ENCODE data around the gene SMOC1. TPM values are rescaled to one million over a fixed set of nuclear protein-coding genes. Genes with fewer than 3 reads are reported as not detected.
A peak's percentile ranks its signal among the peaks of the same experiment; 100 is the strongest.

The SMOC1 gene
- total RNA-seq, 2 donors from 2014 or later = 5.3 to 14.0 TPM

GRCh38 chr14:70032016-70032415, 152.8 kb downstream of the SMOC1 start:
- Histone ChIP-seq H3K27ac (no peak overlapping the region), H3K4me3 (no peak overlapping the region), H3K27me3 (no peaks in the 10 kb centered on the region), H3K9me3 (no peaks in the 10 kb centered on the region), H3K4me1 (peaks cover 6% of the 10 kb centered on the region), H3K36me3 (replicated peaks in 1 of 2; ENCODE audit: insufficient read depth in 1 of 2, low read depth in 2 of 2) (no peaks in the 10 kb centered on the region)
- ATAC-seq (no peak), DNase-seq (no peak)
- WGBS, 2 donors = 83 to 84% methylated on average over 9 of the region's 9 CpGs
- TF ChIP-seq, protein P1, sequence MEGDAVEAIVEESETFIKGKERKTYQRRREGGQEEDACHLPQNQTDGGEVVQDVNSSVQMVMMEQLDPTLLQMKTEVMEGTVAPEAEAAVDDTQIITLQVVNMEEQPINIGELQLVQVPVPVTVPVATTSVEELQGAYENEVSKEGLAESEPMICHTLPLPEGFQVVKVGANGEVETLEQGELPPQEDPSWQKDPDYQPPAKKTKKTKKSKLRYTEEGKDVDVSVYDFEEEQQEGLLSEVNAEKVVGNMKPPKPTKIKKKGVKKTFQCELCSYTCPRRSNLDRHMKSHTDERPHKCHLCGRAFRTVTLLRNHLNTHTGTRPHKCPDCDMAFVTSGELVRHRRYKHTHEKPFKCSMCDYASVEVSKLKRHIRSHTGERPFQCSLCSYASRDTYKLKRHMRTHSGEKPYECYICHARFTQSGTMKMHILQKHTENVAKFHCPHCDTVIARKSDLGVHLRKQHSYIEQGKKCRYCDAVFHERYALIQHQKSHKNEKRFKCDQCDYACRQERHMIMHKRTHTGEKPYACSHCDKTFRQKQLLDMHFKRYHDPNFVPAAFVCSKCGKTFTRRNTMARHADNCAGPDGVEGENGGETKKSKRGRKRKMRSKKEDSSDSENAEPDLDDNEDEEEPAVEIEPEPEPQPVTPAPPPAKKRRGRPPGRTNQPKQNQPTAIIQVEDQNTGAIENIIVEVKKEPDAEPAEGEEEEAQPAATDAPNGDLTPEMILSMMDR (IDR thresholded peaks at IDR 0.05) = no peak
- no peak for TF ChIP-seq POLR2A (IDR thresholded peaks at IDR 0.05)
- intact Hi-C loops (cut with DNase I) = no loop called here

DNA sequence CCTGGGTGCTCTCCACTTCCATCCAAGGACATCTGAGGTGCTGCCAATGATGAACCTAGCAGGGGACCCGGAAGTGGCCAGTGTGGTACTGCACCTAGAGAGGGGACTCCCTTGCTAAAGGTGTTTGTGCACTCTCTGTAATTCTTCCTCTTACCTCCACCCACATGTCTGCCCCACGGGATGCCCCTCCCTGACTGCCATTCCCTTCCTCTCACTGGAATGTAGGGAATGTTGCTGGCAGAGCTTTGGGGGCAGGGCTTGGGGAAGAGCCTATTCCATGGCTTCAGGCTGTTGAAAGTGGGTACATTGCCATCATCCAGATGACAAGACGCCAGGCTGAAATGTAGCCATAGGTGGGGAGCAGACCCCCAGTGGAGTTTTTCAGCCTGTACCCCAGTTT, 153.2 kb downstream of the SMOC1 start:
- no peak for TF ChIP-seq POLR2A (IDR thresholded peaks at IDR 0.05)
- TF ChIP-seq, protein P1 (IDR thresholded peaks at IDR 0.05) = no peak
- ATAC-seq (peak; percentile 55), DNase-seq (peak in 2 of 4 donors; percentile 24 to 49)
- Histone ChIP-seq H3K27ac (no peak overlapping the region), H3K36me3 (replicated peaks in 1 of 2; ENCODE audit: insufficient read depth in 1 of 2, low read depth in 2 of 2) (no peaks in the 10 kb centered on the region), H3K9me3 (no peaks in the 10 kb centered on the region), H3K4me3 (no peak overlapping the region), H3K4me1 (peaks cover 6% of the 10 kb centered on the region), H3K27me3 (no peaks in the 10 kb centered on the region)
- WGBS, 2 donors = 50 to 61% methylated on average over 2 to 3 of the region's 3 CpGs
- intact Hi-C loops (cut with DNase I) = no loop called here

DNA sequence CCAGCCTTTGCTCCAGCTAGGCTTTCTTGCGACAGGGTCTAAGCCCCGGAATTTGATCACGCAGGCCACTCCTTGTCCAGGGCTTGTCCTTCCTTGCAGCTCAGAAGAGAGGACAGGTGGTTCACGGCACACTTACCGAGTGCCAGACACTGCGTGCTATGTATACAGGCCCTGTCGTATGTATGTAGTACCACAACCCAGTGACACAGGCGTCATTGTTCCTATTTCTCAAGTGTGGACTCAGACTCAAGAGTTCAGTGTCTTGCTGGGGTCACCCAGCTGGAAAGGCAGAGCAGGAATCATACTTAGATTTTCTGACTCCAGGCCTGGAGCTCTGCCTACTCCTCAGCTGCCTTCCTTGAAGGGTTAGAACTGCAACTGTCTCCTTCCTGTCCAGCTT, 153.9 kb downstream of the SMOC1 start:
- Histone ChIP-seq H3K4me1 (peaks cover 6% of the 10 kb centered on the region), H3K9me3 (no peaks in the 10 kb centered on the region), H3K36me3 (replicated peaks in 1 of 2; ENCODE audit: insufficient read depth in 1 of 2, low read depth in 2 of 2) (no peaks in the 10 kb centered on the region), H3K27ac (no peak overlapping the region), H3K27me3 (no peaks in the 10 kb centered on the region), H3K4me3 (no peak overlapping the region)
- DNase-seq (no peak), ATAC-seq (no peak)
- 90 to 92% methylated on average over 8 of the region's 8 CpGs for WGBS, 2 donors
- intact Hi-C loops (cut with DNase I) = no loop called here
- TF ChIP-seq POLR2A (IDR thresholded peaks at IDR 0.05) = no peak
- TF ChIP-seq, protein P1 (IDR thresholded peaks at IDR 0.05) = no peak

- H3K36me3 ChIP-seq (replicated peaks in 1 of 2; ENCODE audit: insufficient read depth in 1 of 2, low read depth in 2 of 2) = no peaks in the 10 kb centered on the region
- no peak overlapping the region for H3K4me3 ChIP-seq
- peaks cover 6% of the 10 kb centered on the region for H3K4me1 ChIP-seq
- TF ChIP-seq, protein P1 (IDR thresholded peaks at IDR 0.05) = no peak
- TF ChIP-seq POLR2A (IDR thresholded peaks at IDR 0.05) = no peak
- DNase-seq (no peak), ATAC-seq (no peak)
- intact Hi-C loops (cut with DNase I) = no loop called here
- 77 to 83% methylated on average over 2 of the region's 2 CpGs for WGBS, 2 donors
- no peak overlapping the region for H3K27ac ChIP-seq
- no peaks in the 10 kb centered on the region for H3K27me3 ChIP-seq
- no peaks in the 10 kb centered on the region for H3K9me3 ChIP-seq
Observed at GRCh38 chr14:70033561-70033960, 154.3 kb downstream of the SMOC1 start.

- H3K36me3 ChIP-seq (replicated peaks in 1 of 2; ENCODE audit: insufficient read depth in 1 of 2, low read depth in 2 of 2) = no peaks in the 10 kb centered on the region
- H3K27ac ChIP-seq = no peak overlapping the region
- DNase-seq (no peak), ATAC-seq (no peak)
- H3K27me3 ChIP-seq = no peaks in the 10 kb centered on the region
- TF ChIP-seq, protein P1 (IDR thresholded peaks at IDR 0.05) = no peak
- TF ChIP-seq POLR2A (IDR thresholded peaks at IDR 0.05) = no peak
- no peaks in the 10 kb centered on the region for H3K9me3 ChIP-seq
- intact Hi-C loops (cut with DNase I) = no loop called here
- WGBS, 2 donors = 63 to 66% methylated on average over 3 of the region's 3 CpGs
- H3K4me1 ChIP-seq = peaks cover 6% of the 10 kb centered on the region
- H3K4me3 ChIP-seq = no peak overlapping the region
Observed at GRCh38 chr14:70034257-70034656, 155.0 kb downstream of the SMOC1 start.

Data from body of pancreas (tissue), 4 donors.